HepG2 (cell line): Measurements from ENCODE around the gene GRB7.

Experiments used
- ATF4 ChIP-seq, 2 experiments: fragments of 450-650 bp in 1 of 2; sonication (generic) in 1 of 2; formaldehyde crosslinking; IDR thresholded peaks; 2 replicates each; pipeline versions ENCODE4 v1.5.0 to v1.8.0; 2020 to 2022; ENCODE audit warnings: mild to moderate bottlenecking in 1 of 2, missing genetic modification reagents in 1 of 2
- CENPT ChIP-seq: sonication (generic); formaldehyde crosslinking; IDR thresholded peaks from 2 replicates; pipeline ENCODE4 v1.8.0; 2022; ENCODE audit warnings: low read depth, mild to moderate bottlenecking, moderate library complexity, missing genetic modification reagents
- ELK4 ChIP-seq: sonication (generic); formaldehyde crosslinking; IDR thresholded peaks from 2 replicates; pipeline ENCODE4 v1.9.0; 2021; ENCODE audit warnings: missing genetic modification reagents, borderline replicate concordance
- ZNF143 ChIP-seq: sonication (generic); formaldehyde crosslinking; IDR thresholded peaks from 2 replicates; pipeline ENCODE4 v1.4.0; 2020; ENCODE audit warnings: missing genetic modification reagents
- ZNF772 ChIP-seq: sonication (generic); formaldehyde crosslinking; IDR thresholded peaks from 2 replicates; pipeline ENCODE4 v1.5.0; 2020; ENCODE audit warnings: mild to moderate bottlenecking, missing genetic modification reagents

- no peak for TF ChIP-seq ATF4 (CRISPR knock-in tag; IDR thresholded peaks at IDR 0.05)
- no peak for TF ChIP-seq ZNF772 (CRISPR knock-in tag)
- TF ChIP-seq ELK4 (CRISPR knock-in tag), result no peak
- TF ChIP-seq ZNF143 (CRISPR knock-in tag), result no peak
- no peak for TF ChIP-seq CENPT (CRISPR knock-in tag)
These were observed 22.2 kb upstream of the GRB7 start for GRCh38 chr17:39715375-39716072.
